Fibroblast of lung (primary cell): ENCODE measurements around the gene PDE6D. TPM values are rescaled to one million over a fixed set of nuclear protein-coding genes. Genes with fewer than 3 reads are reported as not detected.
"Not testable (repeated sequence)": the region's sequence is repeated elsewhere in the genome, so short reads cannot be mapped to it uniquely, and the experiment has no call there.

Experiments used
- DNase-seq, 2 donors: peaks; one replicate each; pipeline versions ENCODE4 v3.0.0 to v3.0.0-alpha.2; 2010; ENCODE audit warnings: low read depth in 2 of 2
- H2AFZ ChIP-seq: 2 replicates; pipeline ENCODE4 v1.5.1; 2012; ENCODE audit warnings: low read length, control low read depth, inconsistent platforms
- H3K27ac ChIP-seq: 2 replicates; pipeline ENCODE4 v1.5.1; 2011; ENCODE audit warnings: low read length, control low read depth; ENCODE audit not compliant: insufficient read depth
- H3K27me3 ChIP-seq: 2 replicates; pipeline ENCODE4 v1.5.1; 2011; ENCODE audit warnings: mild to moderate bottlenecking, low read length; ENCODE audit not compliant: control insufficient read depth, insufficient read depth
- H3K36me3 ChIP-seq: 2 replicates; pipeline ENCODE4 v1.5.1; 2011; ENCODE audit warnings: low read length; ENCODE audit not compliant: control insufficient read depth, insufficient read depth
- H3K4me1 ChIP-seq: 2 replicates; pipeline ENCODE4 v1.5.1; 2011; ENCODE audit warnings: low read length; ENCODE audit not compliant: control insufficient read depth, insufficient read depth; ENCODE audit errors: extremely low read depth
- H3K4me2 ChIP-seq: 2 replicates; pipeline ENCODE4 v1.5.1; 2011; ENCODE audit warnings: low read length, control low read depth; ENCODE audit not compliant: insufficient read depth; ENCODE audit errors: extremely low read depth
- H3K4me3 ChIP-seq, 4 experiments: fragments of 200-600 bp in 1 of 4; sonication (generic) in 1 of 4; replicated peaks in 1 of 4; 2 replicates each; pipeline ENCODE4 v1.5.1; 2011 to 2016; ENCODE audit warnings: low read length in 4 of 4, low read depth in 3 of 4, mild to moderate bottlenecking in 3 of 4, control low read depth in 2 of 4, inconsistent platforms in 1 of 4, mixed read lengths in 1 of 4; ENCODE audit not compliant: insufficient read depth in 1 of 4; ENCODE audit errors: control extremely low read depth in 1 of 4
- H3K79me2 ChIP-seq: 2 replicates; pipeline ENCODE4 v1.5.1; 2012; ENCODE audit warnings: mild to moderate bottlenecking, low read length, inconsistent platforms; ENCODE audit not compliant: control insufficient read depth, insufficient read depth
- H3K9ac ChIP-seq: 2 replicates; pipeline ENCODE4 v1.5.1; 2011; ENCODE audit warnings: mild to moderate bottlenecking, low read length, control low read depth; ENCODE audit not compliant: insufficient read depth
- H3K9me3 ChIP-seq: 2 replicates; pipeline ENCODE4 v1.5.1; 2012; ENCODE audit warnings: low read depth, low read length; ENCODE audit not compliant: control insufficient read depth, insufficient read depth
- H4K20me1 ChIP-seq: 2 replicates; pipeline ENCODE4 v1.5.1; 2011; ENCODE audit warnings: low read length; ENCODE audit not compliant: control insufficient read depth, insufficient read depth; ENCODE audit errors: extremely low read depth
- CTCF ChIP-seq, 2 donors: IDR thresholded peaks in 1 of 2; conservative IDR thresholded peaks in 1 of 2; 1 replicate in 1 of 2; 2 replicates in 1 of 2; pipeline ENCODE4 v1.5.1; 2011 to 2012; ENCODE audit warnings: low read length in 2 of 2, control low read depth in 1 of 2, inconsistent platforms in 1 of 2, low read depth in 1 of 2, mild to moderate bottlenecking in 1 of 2
- EZH2 ChIP-seq: IDR thresholded peaks from 2 replicates; pipeline ENCODE4 v1.5.1; 2012; ENCODE audit warnings: low read length, control low read depth, mild to moderate bottlenecking; ENCODE audit errors: missing control alignments
- polyA plus RNA-seq, 2 donors: library from polyadenylated mRNA; depleted of rRNA in 1 of 2; stranded (reverse) in 1 of 2; unstranded in 1 of 2; fragments of >200 nt; gene quantifications; 2 replicates each; pipeline ENCODE4 v1.2.1, GENCODE V29; 2011 to 2012; ENCODE audit warnings: missing spikeins in 1 of 2
- total RNA-seq: library from RNA; depleted of rRNA; stranded (reverse); fragments of >200 nt; gene quantifications from 2 replicates; pipeline ENCODE4 v1.2.1, GENCODE V29; 2014

PDE6D gene
- total and polyA plus RNA-seq, 2 donors (not counting 1 experiment from before 2014, with no cell fraction given), result 14.4 to 32.3 TPM

DNA sequence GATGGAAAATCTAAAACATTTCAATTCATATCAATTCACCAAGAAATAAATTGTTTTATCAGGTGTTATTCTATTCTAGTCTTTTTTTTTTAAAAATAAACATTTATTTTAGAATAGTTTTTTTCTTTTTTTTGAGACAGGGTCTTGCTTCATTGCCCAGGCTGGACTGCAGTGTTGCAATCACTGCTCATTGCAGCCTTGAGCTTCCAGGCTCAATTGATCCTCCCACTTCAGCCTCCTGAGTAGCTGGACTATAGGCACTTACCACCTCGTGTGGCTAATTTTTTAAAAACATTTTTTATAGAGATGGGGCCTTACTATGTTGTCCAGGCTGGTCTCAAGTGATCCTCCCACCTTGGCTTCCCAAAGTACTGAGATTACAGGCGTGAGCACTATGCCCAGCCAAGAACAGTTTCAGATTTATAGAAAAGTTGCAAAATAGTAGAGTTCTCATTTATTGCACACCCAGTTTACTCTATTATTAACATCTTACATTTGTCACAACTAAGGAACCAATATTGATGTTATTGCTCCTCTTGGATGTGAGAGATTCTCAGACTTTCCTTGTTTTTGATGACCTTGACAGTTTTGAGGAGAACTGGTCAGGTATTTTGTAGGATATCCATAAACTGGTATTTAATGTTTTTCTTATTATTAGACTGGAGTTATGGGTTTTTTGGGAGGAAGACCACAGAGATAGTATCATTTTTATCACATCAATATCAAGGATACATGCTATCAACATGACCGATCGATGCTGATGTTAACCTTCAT is 29.9 kb downstream of the PDE6D start:
- Histone ChIP-seq H3K4me2 (no peak overlapping the region), H3K9ac (no peak overlapping the region), H3K36me3 (no peaks in the 10 kb centered on the region), H3K27ac (no peak overlapping the region), H3K27me3 (no peaks in the 10 kb centered on the region), H2AFZ (no peak overlapping the region), H3K9me3 (no peaks in the 10 kb centered on the region), H3K79me2 (no peaks in the 10 kb centered on the region), H3K4me3 (no peak overlapping the region), H4K20me1 (no peaks in the 10 kb centered on the region), H3K4me1 (no peaks in the 10 kb centered on the region)
- no peak for TF ChIP-seq EZH2
- TF ChIP-seq CTCF (conservative IDR thresholded peaks at IDR 0.05 in 1 of 2, IDR thresholded peaks at IDR 0.05 in 1 of 2; ENCODE audit: low read depth in 1 of 2, low read length in 2 of 2), result no peak
- DNase-seq, result no peak

- not testable (repeated sequence) for H3K36me3 ChIP-seq, H3K4me1 ChIP-seq, H2AFZ ChIP-seq, DNase-seq, H3K27ac ChIP-seq, H3K4me2 ChIP-seq, H3K9me3 ChIP-seq, H3K79me2 ChIP-seq, H3K27me3 ChIP-seq, H4K20me1 ChIP-seq, H3K9ac ChIP-seq, H3K4me3 ChIP-seq
Measured at GRCh38 chr2:231749016-231749415, 32.1 kb downstream of the PDE6D start.

DNA sequence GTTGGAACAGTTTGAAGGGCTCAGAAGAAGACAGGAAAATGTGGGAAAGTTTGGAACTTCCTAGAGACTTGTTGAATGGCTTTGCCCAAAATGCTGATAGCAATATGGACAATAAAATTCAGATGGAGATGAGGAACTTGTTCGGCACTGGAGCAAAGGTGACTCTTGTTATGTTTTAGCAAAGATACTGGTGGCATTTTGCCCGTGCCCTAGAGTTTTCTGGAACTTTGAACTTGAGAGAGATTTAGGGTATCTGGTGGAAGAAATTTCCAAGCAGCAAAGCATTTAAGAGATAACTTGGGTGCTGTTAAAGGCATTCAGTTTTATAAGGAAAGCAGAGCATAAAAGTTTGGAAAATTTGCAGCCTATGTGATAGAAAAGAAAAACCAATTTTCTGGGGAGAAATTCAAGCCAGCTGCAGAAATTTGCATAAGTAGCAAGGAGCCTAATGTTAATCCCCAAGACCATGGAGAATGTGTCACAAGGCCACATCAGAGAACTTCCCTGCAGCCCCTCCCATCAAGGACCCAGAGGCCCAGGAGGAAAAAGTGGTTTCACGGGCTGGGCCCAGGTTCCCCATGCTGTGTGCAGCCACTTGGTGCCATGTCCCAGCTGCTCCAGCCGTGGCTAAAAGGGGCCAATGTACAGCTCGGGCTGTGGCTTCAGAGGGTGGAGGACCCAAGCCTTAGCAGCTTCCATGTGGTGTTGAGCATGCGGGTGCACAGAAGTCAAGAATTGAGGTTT is 32.8 kb downstream of the PDE6D start:
- H3K9ac ChIP-seq, H3K36me3 ChIP-seq, H3K79me2 ChIP-seq, H3K9me3 ChIP-seq, H3K27ac ChIP-seq, H3K4me3 ChIP-seq, H3K27me3 ChIP-seq, H2AFZ ChIP-seq, H3K4me2 ChIP-seq, H4K20me1 ChIP-seq, H3K4me1 ChIP-seq, DNase-seq: not testable (repeated sequence)
